NT2/D1 (cell line): ENCODE results near the gene MAP2K7.

Experiments used
- YY1 ChIP-seq: IDR thresholded peaks from 2 replicates; pipeline ENCODE4 v1.6.1; 2011; ENCODE audit not compliant: insufficient read length, insufficient read depth
- ZNF274 ChIP-seq: IDR thresholded peaks from 2 replicates; pipeline ENCODE4 v1.6.1; 2011; ENCODE audit warnings: mild to moderate bottlenecking, low read depth, low read length

DNA sequence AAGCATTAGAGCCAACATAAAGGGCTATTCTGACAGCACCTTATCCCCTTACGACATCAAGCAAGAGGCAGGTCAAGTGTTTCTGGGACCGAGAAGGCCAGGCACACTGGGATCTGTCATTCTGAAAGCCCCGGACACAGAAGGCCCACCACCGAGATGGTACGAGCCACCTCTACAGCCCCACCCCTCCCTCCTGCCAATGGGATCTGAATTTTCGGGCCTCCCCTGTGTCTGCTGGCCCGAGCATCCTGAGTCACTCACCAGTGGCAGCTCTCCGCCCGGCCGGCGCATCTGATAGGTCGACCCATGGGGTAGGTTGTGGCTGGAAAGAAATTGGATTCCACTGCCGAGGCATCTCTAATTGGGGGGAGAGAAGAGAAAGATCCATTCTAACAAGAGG is 37.2 kb downstream of the MAP2K7 start:
- TF ChIP-seq ZNF274 (no peak), YY1 (no peak)
